ENCODE measurements around the gene CALHM4. TPM values are rescaled to one million over a fixed set of nuclear protein-coding genes. Genes with fewer than 3 reads are reported as not detected.

The CALHM4 gene
- total RNA-seq, 2 experiments from 2014 or later = not detected

DNA sequence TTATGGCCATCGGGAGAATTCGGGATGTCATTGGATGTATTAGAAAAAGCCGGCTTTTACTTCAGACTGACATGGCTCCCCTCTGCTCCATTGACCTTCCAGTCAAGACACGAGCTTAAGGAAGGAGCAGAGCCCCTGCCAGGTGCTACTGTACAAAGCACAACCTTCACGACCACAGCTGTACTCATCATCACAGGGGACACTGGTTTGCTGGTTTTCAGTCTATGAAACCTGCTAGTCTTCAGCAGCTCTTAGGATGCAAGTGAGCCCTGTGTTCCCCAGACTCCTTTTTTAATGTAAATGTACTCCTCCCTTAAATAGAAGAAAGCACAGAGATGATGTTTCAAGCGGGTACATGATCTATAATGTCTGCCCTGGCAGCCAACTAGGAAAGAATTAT lies 6.2 kb upstream of the CALHM4 start:
- Histone ChIP-seq H3K9me2 (ENCODE audit: insufficient read depth, low read length) (no peaks in the 10 kb centered on the region), H4K20me1 (ENCODE audit: insufficient read depth, low read length) (no peaks in the 10 kb centered on the region), H3K27ac (ENCODE audit: low read depth, low read length, poor library complexity, severe bottlenecking) (no peak overlapping the region), H3K4me1 (ENCODE audit: insufficient read depth, low read length, poor library complexity, severe bottlenecking) (no peaks in the 10 kb centered on the region), H3K4me2 (ENCODE audit: low read length) (no peak overlapping the region), H3K9me3 (ENCODE audit: low read length) (no peaks in the 10 kb centered on the region), H3K79me2 (ENCODE audit: insufficient read depth, low read depth, low read length) (no peaks in the 10 kb centered on the region), H2AFZ (ENCODE audit: low read length) (no peak overlapping the region), H3K4me3 (ENCODE audit: low read depth, low read length, poor library complexity, severe bottlenecking) (no peak overlapping the region), H3K36me3 (ENCODE audit: insufficient read depth, low read length) (no peaks in the 10 kb centered on the region)
- intact Hi-C loops (cut with micrococcal nuclease; ENCODE audit: unreplicated experiment) = no loop called here
- no peak for TF ChIP-seq EZH2phosphoT487 (IDR thresholded peaks at IDR 0.05; ENCODE audit: borderline replicate concordance, low read depth, low read length)
- TF ChIP-seq, protein P1, sequence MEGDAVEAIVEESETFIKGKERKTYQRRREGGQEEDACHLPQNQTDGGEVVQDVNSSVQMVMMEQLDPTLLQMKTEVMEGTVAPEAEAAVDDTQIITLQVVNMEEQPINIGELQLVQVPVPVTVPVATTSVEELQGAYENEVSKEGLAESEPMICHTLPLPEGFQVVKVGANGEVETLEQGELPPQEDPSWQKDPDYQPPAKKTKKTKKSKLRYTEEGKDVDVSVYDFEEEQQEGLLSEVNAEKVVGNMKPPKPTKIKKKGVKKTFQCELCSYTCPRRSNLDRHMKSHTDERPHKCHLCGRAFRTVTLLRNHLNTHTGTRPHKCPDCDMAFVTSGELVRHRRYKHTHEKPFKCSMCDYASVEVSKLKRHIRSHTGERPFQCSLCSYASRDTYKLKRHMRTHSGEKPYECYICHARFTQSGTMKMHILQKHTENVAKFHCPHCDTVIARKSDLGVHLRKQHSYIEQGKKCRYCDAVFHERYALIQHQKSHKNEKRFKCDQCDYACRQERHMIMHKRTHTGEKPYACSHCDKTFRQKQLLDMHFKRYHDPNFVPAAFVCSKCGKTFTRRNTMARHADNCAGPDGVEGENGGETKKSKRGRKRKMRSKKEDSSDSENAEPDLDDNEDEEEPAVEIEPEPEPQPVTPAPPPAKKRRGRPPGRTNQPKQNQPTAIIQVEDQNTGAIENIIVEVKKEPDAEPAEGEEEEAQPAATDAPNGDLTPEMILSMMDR (conservative IDR thresholded peaks at IDR 0.05; ENCODE audit: low read length) = no peak
- no TSS peak for BruUV-seq (replicated peaks)
- POLR2A ChIA-PET = no interaction called here
- DNase-seq (ENCODE audit: low spot score) = no peak
- CTCF ChIA-PET (ENCODE audit: unreplicated experiment) = interaction anchor here (0.7 kb wide), 1 partner anchor 239 kb away, joined by 3 read pairs; no protein-coding TSS in a partner anchor

DNA sequence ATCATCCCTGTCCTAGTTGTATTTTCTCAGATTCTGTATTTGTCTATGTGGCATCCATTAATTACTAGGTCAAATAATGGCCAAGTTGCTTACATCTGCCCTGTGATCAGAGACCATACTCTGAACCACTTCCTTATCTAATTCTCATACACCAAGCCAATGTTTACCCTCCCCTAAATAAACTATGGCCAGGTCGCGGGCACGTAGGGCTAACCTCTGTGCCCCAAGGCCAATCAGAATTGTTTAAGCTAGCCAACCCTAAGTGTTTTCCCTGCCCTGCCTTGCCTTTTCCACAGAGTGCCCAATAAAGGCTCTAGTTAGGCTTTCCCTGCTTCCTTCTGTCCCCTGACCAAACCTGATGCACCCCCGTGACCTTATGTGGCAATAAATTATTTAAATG lies 2.8 kb upstream of the CALHM4 start:
- Histone ChIP-seq H3K9me3 (ENCODE audit: low read length) (no peaks in the 10 kb centered on the region), H3K36me3 (ENCODE audit: insufficient read depth, low read length) (no peaks in the 10 kb centered on the region), H3K4me2 (ENCODE audit: low read length) (no peak overlapping the region), H3K4me1 (ENCODE audit: insufficient read depth, low read length, poor library complexity, severe bottlenecking) (no peaks in the 10 kb centered on the region), H3K4me3 (ENCODE audit: low read depth, low read length, poor library complexity, severe bottlenecking) (no peak overlapping the region), H4K20me1 (ENCODE audit: insufficient read depth, low read length) (no peaks in the 10 kb centered on the region), H3K27ac (ENCODE audit: low read depth, low read length, poor library complexity, severe bottlenecking) (no peak overlapping the region), H2AFZ (ENCODE audit: low read length) (no peak overlapping the region), H3K79me2 (ENCODE audit: insufficient read depth, low read depth, low read length) (no peaks in the 10 kb centered on the region), H3K9me2 (ENCODE audit: insufficient read depth, low read length) (no peaks in the 10 kb centered on the region)
- intact Hi-C loops (cut with micrococcal nuclease; ENCODE audit: unreplicated experiment) = no loop called here
- ChIA-PET POLR2A (interaction anchor here (0.9 kb wide), 1 partner anchor 10 kb away, joined by 5 read pairs; no protein-coding TSS in a partner anchor), CTCF (ENCODE audit: unreplicated experiment) (no interaction called here)
- TF ChIP-seq, protein P1 (conservative IDR thresholded peaks at IDR 0.05; ENCODE audit: low read length) = no peak
- TF ChIP-seq EZH2phosphoT487 (IDR thresholded peaks at IDR 0.05; ENCODE audit: borderline replicate concordance, low read depth, low read length) = no peak
- no peak for DNase-seq (ENCODE audit: low spot score)
- no TSS peak for BruUV-seq (replicated peaks)

DNA sequence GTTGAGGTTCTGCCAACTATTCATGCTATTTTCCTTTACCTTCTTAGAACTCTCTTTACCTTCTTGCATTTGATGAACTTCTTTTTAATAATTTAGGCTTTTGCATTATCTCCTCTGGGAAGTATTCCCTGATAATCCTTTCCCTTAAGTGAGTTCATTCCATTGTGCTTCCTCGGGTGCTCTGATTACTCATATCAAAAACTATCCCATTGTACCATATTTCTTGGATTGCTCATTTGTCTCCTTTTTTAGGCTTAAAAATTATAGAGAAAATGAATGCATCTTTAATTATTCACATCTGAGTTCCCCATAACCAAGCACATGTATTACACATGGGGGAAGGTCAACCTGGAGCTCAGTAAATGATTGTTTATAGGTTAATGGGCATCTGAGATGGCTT lies 2.5 kb downstream of the CALHM4 start:
- Histone ChIP-seq H4K20me1 (ENCODE audit: insufficient read depth, low read length) (no peaks in the 10 kb centered on the region), H2AFZ (ENCODE audit: low read length) (no peak overlapping the region), H3K4me1 (ENCODE audit: insufficient read depth, low read length, poor library complexity, severe bottlenecking) (no peaks in the 10 kb centered on the region), H3K36me3 (ENCODE audit: insufficient read depth, low read length) (no peaks in the 10 kb centered on the region), H3K79me2 (ENCODE audit: insufficient read depth, low read depth, low read length) (no peaks in the 10 kb centered on the region), H3K9me3 (ENCODE audit: low read length) (no peaks in the 10 kb centered on the region), H3K27ac (ENCODE audit: low read depth, low read length, poor library complexity, severe bottlenecking) (no peak overlapping the region), H3K4me2 (ENCODE audit: low read length) (no peak overlapping the region), H3K4me3 (ENCODE audit: low read depth, low read length, poor library complexity, severe bottlenecking) (no peak overlapping the region), H3K9me2 (ENCODE audit: insufficient read depth, low read length) (no peaks in the 10 kb centered on the region)
- TF ChIP-seq EZH2phosphoT487 (IDR thresholded peaks at IDR 0.05; ENCODE audit: borderline replicate concordance, low read depth, low read length) = no peak
- TF ChIP-seq, protein P1 (conservative IDR thresholded peaks at IDR 0.05; ENCODE audit: low read length) = no peak
- DNase-seq (ENCODE audit: low spot score) = no peak
- CTCF ChIA-PET (ENCODE audit: unreplicated experiment) = no interaction called here
- BruUV-seq (replicated peaks) = no TSS peak
- POLR2A ChIA-PET = no interaction called here
- intact Hi-C loops (cut with micrococcal nuclease; ENCODE audit: unreplicated experiment) = no loop called here
